HG02623 (cell line): Measurements from ENCODE around the gene RAB6A.
A peak's percentile ranks its signal among the peaks of the same experiment; 100 is the strongest.

Experiments used
- ATAC-seq: cut with Tn5 transposase; IDR thresholded peaks from one replicate; pipeline ENCODE4 v1.9.1; 2021; ENCODE audit warnings: moderate library complexity; ENCODE audit not compliant: unreplicated experiment

The RAB6A gene

DNA sequence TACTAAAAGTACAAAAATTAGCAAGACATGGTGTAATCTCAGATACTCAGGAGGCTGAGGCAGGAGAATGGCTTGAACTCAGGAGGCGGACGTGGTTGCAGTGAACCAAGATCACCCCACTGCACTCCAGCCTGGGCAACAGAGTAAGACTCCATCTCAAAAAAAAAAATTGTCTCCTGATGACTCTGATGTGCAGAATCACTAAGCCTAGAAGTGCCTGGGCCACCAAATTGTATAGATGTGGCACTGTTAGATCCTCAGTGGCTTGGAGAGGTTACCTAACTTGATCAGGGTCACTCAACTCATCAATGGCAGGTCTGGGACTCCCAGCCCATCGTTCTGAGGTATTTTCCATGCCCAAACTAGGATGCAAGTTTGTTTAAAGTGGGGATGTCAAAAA lies 103.9 kb downstream of the RAB6A start:
- no peak for ATAC-seq

GRCh38 chr11:73655686-73656085 lies 105.2 kb downstream of the RAB6A start:
- no peak for ATAC-seq

- ATAC-seq = no peak
Observed at GRCh38 chr11:73654482-73655021, 106.3 kb downstream of the RAB6A start.

- no peak for ATAC-seq
Observed at GRCh38 chr11:73653996-73654395, 106.9 kb downstream of the RAB6A start.

DNA sequence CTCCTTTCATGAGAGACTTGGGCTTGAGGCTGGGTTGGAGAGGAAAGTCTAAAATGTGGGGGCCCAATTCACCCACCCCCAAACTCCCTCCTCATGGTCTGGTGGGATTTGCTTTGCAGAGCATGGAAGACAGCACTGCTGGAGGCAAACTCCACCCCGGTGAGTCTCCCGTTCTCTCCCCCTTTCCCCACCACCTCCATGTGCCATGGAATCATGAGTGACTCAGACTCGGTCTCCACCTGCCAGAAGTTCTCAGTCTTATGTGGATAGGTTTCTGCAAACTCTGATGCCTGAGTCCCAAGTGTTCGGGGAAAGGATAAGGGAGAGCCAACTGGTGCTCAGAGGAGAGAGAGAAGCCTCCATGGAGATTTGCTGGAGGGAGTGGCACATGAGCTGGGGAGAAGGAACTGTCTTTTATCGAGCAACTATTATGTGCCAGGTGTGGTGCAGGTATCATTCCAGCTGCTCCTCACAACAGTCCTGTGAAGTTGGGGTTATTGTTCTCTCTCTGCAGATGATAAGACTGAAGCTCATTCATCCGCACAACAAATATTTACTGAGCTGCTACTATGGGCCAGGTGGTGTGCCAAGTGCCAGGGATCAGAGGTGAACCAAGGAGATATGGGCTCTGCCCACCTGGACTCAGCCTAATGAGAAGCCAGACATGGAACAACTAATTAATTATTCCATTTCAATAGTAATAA lies 107.9 kb downstream of the RAB6A start:
- no peak for ATAC-seq

DNA sequence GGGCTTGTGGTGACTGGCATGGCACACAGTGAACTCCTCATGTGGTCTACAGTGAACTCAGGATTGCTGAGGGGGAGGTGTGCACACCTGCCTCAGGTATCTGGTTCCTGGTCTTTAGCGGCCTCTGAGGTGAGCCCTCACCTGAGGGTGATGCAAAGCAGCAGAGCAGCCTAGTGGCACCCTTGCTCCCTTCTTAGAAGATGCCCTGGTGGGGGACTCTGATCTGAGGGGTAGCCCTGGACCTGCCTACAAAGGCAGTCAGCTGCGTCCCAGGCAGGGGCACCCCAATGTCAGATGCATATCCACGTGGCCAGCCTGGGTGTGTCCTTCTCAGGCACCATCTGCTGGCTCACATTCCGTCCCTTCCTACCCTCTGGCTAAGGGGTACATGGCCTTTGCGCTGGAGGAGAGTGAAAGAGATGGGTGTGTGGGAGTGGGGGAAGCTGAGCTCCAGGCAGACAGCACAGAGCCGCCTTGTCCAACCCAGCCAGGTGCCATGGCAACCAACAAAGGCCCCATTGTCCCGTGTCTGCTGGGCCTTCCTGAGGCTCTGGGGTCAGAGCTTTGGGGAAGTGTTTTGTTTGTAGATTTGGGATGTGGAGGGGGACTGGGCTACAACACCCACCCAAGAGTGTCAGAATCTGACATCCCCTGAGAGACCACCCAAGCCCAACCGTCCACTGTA lies 108.7 kb downstream of the RAB6A start:
- ATAC-seq = no peak

DNA sequence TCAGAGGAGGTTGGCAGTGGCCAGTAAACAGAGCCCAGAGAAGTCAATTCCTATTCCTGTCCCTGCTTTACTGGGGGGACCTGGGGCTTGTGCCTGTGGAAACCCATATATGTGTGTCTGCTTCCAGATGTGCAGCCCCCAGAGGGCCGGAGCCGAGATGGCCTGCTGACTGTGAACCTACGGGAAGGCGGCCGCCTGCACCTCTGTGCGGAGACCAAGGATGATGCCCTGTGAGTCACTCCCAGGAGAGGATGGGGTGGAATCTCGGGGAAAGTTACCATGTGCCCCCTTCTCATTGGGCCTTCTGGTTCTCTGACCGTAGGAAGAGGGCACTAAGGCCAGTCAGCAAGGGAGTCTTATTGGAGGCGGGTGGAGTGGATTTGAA lies 109.2 kb downstream of the RAB6A start:
- no peak for ATAC-seq

- no peak for ATAC-seq
Observed at GRCh38 chr11:73651252-73651651, 109.6 kb downstream of the RAB6A start.

DNA sequence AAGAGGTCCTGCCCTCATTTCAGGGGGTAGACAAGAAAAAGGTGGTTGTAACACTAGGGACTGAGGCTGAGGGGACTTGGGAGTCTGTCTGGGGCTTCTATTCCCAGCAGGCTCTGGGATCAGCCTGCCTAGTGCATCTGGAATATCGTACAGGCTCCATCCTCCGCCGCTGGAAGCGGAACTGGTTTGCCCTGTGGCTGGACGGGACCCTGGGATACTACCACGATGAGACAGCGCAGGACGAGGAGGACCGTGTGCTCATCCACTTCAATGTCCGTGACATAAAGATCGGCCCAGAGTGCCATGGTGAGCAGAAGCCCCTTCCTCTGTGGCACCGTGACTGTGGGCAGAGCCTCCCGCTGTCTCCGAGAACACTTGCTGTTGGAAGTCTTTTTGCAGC lies 110.5 kb downstream of the RAB6A start:
- ATAC-seq = no peak

- ATAC-seq = no peak
Observed at GRCh38 chr11:73649206-73649605, 111.7 kb downstream of the RAB6A start.

- ATAC-seq = no peak
Observed at GRCh38 chr11:73648571-73649046, 112.3 kb downstream of the RAB6A start.

DNA sequence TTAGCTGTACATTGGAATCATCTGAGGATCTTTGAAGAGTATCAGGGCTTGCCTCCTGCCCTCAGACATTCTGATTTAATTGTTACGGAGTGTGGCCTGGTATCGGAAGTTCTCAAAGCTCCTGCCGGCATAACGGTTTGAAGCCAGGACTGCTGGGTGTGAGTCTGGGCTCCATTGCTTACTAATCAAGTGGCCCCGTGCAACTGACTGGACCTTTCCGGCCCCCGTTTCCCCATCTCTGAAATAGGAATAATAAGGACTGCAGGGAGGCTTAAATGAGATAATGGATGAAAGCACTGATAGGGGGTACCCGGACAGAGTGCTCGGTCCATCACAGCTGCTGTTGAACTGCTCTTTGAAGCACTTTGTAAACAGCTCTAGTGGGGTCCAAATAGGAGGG lies 112.8 kb downstream of the RAB6A start:
- ATAC-seq = no peak

DNA sequence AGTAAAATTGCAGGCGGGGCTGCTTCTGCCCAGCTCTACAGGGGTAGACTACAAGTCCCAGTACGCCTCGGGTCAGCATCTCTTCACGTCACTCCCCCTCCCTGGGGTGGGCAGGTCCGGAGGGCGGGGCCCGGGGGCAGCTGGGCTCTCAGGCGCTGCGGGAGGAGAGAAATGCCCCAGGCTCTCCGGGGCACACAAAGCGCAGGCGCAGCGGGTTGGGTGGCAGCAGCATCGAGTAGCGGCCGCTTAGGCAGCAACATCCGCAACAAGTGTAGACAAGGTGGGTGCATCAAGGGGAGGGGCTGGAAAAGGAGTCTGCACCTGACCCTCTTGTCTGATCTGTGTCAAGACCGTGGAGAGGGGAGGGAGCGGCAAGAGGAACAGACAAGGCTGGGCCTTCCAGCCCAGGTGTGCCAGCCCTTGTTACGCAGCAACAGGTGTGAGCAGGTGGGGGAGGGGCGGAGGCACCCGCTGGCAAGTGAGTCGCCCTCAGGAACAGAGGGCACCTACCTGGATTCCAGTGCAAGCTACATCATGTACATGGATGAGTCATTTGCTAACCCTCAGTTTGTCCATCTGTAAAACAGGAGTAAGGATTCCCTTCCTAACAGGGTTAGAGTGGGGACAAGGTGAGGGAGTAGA lies 113.3 kb downstream of the RAB6A start:
- ATAC-seq = peak; percentile 86

GRCh38 chr11:73645972-73646631 lies 114.8 kb downstream of the RAB6A start, which contains the start of gene PLEKHB1:
TSS of gene PLEKHB1 (plus strand) at chr11:73646581. CDS start at chr11:73646609, 28 bp downstream.
- ATAC-seq = no peak

GRCh38 chr11:73645121-73645969 lies 115.5 kb downstream of the RAB6A start:
- ATAC-seq = no peak

GRCh38 chr11:73641668-73642067 lies 119.2 kb downstream of the RAB6A start:
- no peak for ATAC-seq

GRCh38 chr11:73640592-73640991 lies 120.3 kb downstream of the RAB6A start:
- ATAC-seq = no peak

GRCh38 chr11:73637012-73637411 lies 123.9 kb downstream of the RAB6A start:
- no peak for ATAC-seq

DNA sequence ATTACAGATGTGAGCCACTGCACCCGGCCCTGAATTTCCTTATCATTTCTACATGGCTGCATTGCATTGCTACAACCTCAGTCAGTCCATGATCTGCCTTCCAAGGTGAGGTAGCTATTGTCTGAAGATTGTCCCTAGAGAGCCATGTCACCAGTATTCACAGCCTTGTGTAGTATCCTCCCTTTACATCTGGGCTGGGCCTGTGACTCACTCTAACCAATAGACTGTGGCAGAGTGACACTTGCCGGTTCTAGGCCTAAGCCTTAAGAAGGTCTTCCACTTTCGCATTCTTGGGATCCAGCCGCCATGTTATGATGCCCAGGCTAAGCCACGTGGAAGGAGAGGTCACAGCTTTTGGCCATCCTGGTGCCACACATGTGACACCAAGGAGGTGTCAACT lies 124.6 kb downstream of the RAB6A start:
- ATAC-seq = no peak

- no peak for ATAC-seq
Observed at GRCh38 chr11:73635721-73636120, 125.2 kb downstream of the RAB6A start.
